Stimulated activated CD8-positive, alpha-beta memory T cell treated with anti-CD3 and anti-CD28 coated beads, Interleukin-15, amount 100 ng/mL, for 48 hours (primary cell): ENCODE results near the gene ADIG.

Source experiments
- DNase-seq, 2 donors: peaks; one replicate each; pipeline ENCODE4 v3.0.0-alpha.2; 2020; ENCODE audit warnings: low read depth in 2 of 2

The ADIG gene

DNA sequence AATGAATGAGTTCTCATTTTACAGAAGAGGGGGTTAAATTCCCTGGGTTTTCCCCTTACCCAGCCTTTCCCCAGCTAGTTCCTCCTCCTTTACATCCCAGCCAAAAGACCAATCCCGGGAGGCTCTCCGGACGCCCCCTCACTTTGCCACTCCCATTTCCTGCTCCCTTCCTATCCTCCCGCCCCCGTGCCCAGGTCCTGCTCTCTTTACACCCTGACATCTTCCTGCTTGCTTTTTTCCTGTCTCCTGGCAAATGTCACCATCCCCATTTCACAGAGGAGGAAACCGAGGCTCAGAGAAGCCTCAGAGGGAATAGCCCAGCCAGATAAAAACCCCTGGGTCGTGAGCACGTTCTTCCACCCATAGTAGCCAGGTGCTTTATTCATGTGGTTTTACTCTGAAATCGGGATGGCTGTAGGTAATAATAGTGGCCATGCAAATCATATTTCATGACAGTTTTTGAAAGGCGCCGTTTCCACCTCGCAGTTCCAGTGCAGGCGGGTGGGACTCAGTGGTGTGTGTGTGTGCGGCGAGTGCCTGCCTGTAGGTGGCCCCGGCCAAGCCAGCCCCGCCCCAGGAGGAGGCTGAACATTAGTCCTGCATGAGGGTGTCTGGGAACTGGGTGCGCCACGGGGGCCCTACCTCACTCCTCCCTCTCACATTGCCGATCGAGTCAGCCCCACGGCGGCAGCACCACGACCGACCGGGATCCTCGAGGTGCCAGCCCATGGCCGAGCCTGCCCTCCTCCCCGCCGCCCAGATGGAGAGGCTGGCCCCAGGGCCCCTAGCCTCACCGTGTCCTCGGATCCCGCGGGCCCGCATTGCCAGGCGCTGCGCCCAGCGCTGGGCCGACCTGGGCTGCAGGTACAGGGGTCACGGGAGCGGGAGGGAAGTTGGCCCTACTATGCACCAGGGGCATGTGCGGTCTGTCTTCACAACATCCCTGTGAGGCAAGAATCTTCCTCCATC lies 20.5 kb downstream of the ADIG start, which contains the start of gene ARHGAP40:
Gene ARHGAP40 (plus strand): TSS at position 594 of the 969 bp plus-strand sequence.
- DNase-seq, result peak; percentile 17 to 22

- DNase-seq, result no peak
Observed at GRCh38 chr20:38602185-38602581, 21.2 kb downstream of the ADIG start.

GRCh38 chr20:38603286-38603685 lies 22.3 kb downstream of the ADIG start:
- DNase-seq, result no peak

- no peak for DNase-seq
Observed at GRCh38 chr20:38604873-38605303, 23.9 kb downstream of the ADIG start.

DNA sequence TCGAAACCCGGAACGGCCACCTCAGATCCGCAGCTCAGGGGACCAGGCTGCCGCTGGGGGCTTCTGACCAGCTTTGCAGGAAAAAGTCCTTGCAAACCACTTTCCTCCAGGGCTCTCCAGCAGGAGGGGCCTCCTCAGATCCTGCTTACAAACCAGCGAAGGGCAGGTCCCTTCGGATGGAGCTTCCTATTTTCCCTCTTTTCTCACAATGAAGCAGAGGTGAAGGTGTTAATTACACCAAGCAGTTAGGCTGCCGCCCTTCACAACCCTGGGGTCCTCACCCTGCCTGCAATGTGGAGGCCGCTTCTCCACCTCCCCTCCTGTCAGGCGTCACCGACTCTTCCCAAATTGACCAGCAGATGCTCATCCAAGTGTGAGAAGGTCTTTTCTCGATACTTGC lies 26.4 kb downstream of the ADIG start:
- DNase-seq, result no peak

DNA sequence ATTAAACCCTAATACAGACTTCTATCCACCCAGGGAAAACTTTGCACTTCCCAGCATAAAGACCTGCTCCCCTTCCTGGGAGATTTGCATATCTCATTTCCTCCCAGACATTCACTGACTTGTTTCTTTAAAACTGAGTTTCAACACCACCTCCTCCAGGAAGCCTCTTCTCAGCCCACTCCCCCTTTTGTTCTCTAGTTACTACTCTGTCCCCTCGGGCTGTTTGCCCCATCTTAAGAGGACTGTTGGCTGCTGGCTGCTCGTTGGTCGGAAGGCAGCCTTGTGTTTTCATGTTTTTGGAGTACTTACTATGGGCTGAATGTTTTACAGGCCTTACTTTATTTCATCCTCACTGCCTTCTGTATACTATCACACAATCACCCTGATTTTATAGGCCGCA lies 27.2 kb downstream of the ADIG start:
- DNase-seq, result no peak

DNA sequence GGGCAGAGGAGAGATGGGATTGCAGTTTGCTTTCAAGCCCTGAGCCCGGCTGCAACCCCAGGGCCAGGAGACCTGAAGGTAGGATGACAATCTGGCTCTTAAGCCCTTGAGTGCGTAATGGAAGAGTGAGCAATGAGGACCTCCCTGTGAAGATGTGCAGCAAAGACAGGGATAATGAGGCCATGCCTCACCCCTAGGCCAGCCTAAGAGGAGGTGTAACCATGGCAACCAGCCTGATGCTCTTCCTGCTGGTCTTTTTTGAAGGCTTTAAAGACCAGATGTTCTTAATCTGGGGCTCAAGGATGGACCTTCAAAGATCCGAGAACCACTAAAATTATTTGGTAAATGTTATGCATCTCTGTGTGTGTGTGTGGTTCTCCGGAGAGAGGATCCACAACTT lies 28.8 kb downstream of the ADIG start:
- no peak for DNase-seq

DNA sequence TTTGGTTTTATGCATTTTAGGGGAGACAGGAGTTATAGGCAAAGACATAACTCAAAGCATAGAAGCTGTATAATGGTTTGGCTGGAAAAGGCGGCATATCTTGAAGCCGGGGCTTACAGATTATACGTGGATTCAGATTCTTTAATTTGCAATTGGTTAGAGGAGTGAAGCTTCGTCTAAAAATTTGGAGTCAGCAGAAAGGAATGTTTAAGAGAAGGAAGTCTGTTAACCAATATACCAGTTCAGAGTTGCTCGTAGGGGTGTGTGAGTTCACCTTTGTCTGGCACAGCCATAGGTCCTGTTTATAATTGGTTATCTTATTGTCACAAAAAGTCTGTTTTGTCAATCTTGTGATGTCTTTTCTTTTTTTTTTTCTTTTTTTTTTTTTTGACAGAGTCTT lies 29.5 kb downstream of the ADIG start:
- DNase-seq, result no peak

GRCh38 chr20:38612751-38613515 lies 31.9 kb downstream of the ADIG start:
- no peak for DNase-seq

DNA sequence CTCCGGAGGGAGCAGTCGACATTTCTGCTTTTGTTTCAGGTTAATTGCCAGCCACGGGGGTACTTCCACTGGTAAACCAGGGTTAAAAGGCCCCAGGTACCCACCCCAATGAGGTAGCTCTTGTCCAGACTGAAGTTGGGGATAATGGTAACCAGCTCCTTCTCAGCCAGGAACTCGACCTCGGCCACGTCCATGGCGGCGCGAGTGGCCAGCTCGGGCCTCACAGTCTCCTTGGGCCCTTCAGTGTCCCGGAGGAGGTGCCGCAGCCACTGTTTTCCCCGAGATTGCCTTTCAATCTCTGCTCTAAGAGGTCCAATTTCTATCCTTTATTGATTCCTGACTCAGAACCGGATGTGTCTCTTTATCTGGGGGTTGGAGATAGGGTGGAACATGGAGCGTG lies 34.3 kb downstream of the ADIG start:
- no peak for DNase-seq

DNA sequence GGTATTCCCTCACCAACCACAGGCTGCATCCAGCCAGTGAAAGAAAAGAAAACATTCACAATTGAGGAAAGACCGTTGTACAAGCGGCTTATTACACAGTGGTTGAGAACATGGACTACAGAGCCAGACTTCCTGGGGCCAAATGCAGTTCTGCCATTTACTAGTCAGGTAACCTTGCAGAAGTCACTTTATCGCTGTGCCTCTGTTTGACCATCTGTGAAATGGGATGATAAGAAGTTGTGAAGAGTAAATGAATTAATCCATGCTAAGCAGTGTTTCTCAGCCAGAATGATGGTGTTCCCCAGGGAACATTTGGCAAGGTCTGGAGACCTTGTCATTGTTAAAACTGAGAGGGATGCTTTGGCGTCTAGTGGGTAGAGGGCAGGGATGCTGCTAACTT lies 35.5 kb downstream of the ADIG start:
- no peak for DNase-seq

- no peak for DNase-seq
Observed at GRCh38 chr20:38617011-38617829, 36.2 kb downstream of the ADIG start.

GRCh38 chr20:38617830-38618196 lies 36.8 kb downstream of the ADIG start:
- DNase-seq, result no peak

DNA sequence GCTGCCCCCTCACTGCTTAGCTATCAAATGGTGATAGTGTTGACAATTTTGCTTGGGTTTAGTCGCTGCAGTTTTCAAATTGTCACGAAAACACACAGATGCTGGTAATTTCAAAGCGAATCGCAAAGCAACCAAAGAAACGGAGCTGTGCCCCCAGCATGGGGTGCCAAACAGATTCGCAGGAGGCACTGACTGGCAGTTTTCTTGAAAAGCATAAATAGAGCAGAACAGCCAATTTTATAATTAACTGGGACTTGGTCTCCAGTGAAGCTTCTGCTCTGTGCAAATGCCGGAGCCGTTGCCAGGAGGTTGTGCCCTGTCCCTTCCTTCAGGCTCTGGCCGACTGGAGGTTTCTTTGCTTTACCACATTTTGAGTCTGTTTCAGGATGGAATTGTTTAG lies 39.4 kb downstream of the ADIG start:
- DNase-seq, result no peak

DNA sequence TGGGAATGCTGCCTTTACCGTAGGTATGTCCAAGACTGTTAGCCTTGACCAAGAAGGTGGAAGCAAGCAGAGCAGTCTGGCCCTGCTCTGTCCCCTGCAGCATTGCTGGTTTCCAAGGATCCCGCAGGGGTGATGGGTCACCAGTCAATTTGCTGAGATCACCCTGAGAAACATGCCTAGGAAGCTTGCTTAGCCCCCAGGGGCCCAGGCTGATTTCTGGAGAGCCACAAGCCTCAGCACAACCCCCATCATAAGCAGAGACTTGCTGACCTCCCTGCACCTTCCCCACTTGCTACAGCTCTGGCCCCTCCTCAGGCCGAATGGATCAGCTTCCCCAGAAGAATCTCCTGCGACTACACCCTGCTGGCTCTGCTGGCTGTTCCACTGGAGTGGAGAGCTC lies 42.1 kb downstream of the ADIG start:
- no peak for DNase-seq

DNA sequence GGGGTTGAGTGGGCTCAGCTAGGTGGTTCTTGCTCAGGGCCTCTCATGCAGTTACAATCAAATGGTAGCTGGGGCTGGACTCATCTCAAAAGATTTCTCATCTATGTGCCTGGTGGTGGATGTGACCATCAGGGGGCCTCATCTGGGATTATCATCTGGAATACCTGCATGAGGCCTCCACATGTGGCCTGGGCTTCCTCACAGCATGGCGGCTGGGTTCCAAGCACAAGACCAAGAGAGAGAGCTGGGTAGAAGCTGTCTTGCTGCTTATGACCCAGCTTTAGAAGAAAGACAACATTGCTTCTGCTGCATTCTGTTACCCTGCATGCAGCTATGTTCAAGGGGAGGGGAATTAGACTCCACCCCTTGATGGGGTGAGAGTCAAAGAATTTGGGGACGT lies 43.1 kb downstream of the ADIG start:
- no peak for DNase-seq

- no peak for DNase-seq
Observed at GRCh38 chr20:38625896-38626295, 44.9 kb downstream of the ADIG start.

DNA sequence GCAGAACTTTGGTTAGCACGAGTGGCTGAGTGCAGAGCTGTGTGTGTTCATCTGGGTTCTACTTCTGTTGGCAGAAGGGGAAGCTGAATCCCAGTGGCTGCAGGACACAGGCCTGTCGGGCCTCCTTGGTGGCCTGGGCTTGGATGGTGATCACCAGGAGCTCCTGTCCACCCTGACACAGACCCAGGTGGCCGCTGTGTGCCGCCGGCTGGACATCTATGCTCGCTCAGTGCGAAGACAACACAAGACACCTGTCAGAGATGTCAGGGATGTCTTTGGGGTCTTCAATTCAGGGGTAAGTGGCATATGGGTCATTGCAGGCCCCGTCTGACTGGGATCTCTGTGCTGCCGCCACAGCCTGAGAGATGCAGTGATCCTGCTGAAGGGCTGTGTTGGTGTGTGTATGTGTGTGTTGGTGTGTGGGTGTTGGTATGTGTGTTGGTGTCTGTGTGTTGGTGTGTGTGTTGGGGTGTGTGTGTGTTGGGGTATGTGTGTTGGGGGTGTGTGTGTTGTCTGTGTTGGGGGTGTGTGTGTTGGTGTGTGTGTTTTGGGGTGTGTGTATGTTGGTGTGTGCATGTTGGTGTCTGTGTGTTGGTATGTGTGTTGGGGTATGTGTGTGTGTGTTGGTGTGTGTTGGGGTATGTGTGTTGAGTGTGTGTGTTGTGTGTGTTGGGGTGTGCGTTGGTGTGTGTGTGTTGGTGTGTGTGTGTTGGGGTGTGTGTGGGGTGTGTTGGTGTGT lies 46.1 kb downstream of the ADIG start:
- DNase-seq, result no peak

- DNase-seq, result no peak
Observed at GRCh38 chr20:38628580-38629470, 47.8 kb downstream of the ADIG start.

DNA sequence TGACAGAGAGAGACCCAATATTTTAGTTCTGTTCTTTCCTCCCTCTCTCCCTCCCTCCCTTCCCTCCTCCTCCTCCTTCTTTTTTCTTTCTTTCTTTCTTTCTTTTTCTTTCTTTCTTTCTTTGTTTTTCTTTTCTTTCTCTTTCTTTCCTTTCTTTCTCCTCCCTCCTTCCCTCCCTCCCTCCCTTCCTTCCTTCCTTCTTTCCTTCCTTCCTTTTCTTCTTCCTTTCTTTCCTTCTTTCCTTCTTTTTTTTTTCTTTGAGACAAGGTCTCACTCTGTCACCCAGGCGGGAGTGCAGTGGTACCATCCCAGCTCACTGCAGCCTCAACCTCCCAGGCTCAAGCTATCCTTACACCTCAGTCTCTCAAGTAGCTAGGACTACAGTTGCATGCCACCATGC lies 49.0 kb downstream of the ADIG start:
- no peak for DNase-seq
